ENCODE results near the gene AEN. TPM values are rescaled to one million over a fixed set of nuclear protein-coding genes. Genes with fewer than 3 reads are reported as not detected.

Gene AEN
- total RNA-seq, 4 donors from 2014 or later: 4.7 to 10.9 (median 5.8) TPM

- no peak for TF ChIP-seq CTCF (IDR thresholded peaks at IDR 0.05; ENCODE audit: low read depth)
Observed at GRCh38 chr15:88622605-88622975, 1.4 kb downstream of the AEN start.

- TF ChIP-seq CTCF (IDR thresholded peaks at IDR 0.05; ENCODE audit: low read depth): no peak
Observed at GRCh38 chr15:88623061-88623460, 1.9 kb downstream of the AEN start.

- no peak for TF ChIP-seq CTCF (IDR thresholded peaks at IDR 0.05; ENCODE audit: low read depth)
Observed at GRCh38 chr15:88623632-88624031, 2.5 kb downstream of the AEN start.

- TF ChIP-seq CTCF (IDR thresholded peaks at IDR 0.05; ENCODE audit: low read depth): no peak
Observed at GRCh38 chr15:88624156-88624970, 3.2 kb downstream of the AEN start.

- TF ChIP-seq CTCF (IDR thresholded peaks at IDR 0.05; ENCODE audit: low read depth): no peak
Observed at GRCh38 chr15:88624971-88625490, 3.9 kb downstream of the AEN start.

GRCh38 chr15:88625943-88626741 is 5.0 kb downstream of the AEN start:
- no peak for TF ChIP-seq CTCF (IDR thresholded peaks at IDR 0.05; ENCODE audit: low read depth)

GRCh38 chr15:88627463-88627862 is 6.3 kb downstream of the AEN start:
- no peak for TF ChIP-seq CTCF (IDR thresholded peaks at IDR 0.05; ENCODE audit: low read depth)
